ENCODE measurements around the gene GTF2E1.

DNA sequence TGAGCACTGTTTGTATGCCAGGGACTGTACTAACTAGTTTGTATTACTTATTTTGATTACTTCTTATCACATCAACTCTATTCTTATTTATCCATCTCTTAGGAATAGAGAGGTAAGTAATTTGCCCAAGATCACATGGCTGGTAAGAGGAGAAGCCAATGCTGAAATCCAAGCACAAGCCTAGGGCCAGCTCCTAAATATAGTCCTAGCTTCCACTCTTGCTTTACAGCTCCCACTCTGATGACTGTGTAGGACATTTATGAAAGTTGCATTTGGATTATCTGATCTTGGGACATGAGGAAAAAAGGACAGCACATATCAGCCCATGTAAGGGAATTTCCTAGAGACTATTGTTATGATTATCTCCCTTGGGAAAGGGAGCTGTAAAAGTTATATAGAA, 58.1 kb downstream of the GTF2E1 start:
- TF ChIP-seq YY1 (IDR thresholded peaks at IDR 0.05; ENCODE audit: low read depth) (no peak), NFIC (IDR thresholded peaks at IDR 0.05) (no peak), CEBPB (IDR thresholded peaks at IDR 0.05) (no peak), EGR1 (IDR thresholded peaks at IDR 0.05) (no peak), REST (IDR thresholded peaks at IDR 0.05; ENCODE audit: low read depth) (no peak)
- TF ChIP-seq, protein P1, sequence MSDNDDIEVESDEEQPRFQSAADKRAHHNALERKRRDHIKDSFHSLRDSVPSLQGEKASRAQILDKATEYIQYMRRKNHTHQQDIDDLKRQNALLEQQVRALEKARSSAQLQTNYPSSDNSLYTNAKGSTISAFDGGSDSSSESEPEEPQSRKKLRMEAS (IDR thresholded peaks at IDR 0.05): no peak
